Progenitor cell of endocrine pancreas (in vitro differentiated cells): ENCODE results near the gene ORAI2. TPM values are rescaled to one million over a fixed set of nuclear protein-coding genes. Genes with fewer than 3 reads are reported as not detected.

ENCODE experiments used
- DNase-seq: peaks from one replicate; pipeline ENCODE4 v3.0.0; 2021; ENCODE audit warnings: low spot score; ENCODE audit not compliant: unreplicated experiment
- H3K27ac Mint-ChIP-seq: 2 replicates; pipeline ENCODE4 v1.8.0; 2021; ENCODE audit warnings: mild to moderate bottlenecking, moderate library complexity, mixed read lengths
- H3K27me3 Mint-ChIP-seq: 2 replicates; pipeline ENCODE4 v1.8.0; 2021; ENCODE audit warnings: mixed read lengths
- H3K36me3 Mint-ChIP-seq: 2 replicates; pipeline ENCODE4 v1.8.0; 2022; ENCODE audit warnings: mixed read lengths; ENCODE audit not compliant: insufficient read depth
- H3K4me1 Mint-ChIP-seq: 2 replicates; pipeline ENCODE4 v1.8.0; 2021; ENCODE audit warnings: low read depth, mixed read lengths
- H3K4me3 Mint-ChIP-seq: 2 replicates; pipeline ENCODE4 v1.8.0; 2021; ENCODE audit warnings: low read depth, mild to moderate bottlenecking, moderate library complexity, mixed read lengths
- H3K9me3 Mint-ChIP-seq: 2 replicates; pipeline ENCODE4 v1.8.0; 2021; ENCODE audit warnings: low read depth, mixed read lengths
- total RNA-seq: library from RNA; stranded (reverse); gene quantifications from 2 replicates; pipeline ENCODE4 v1.2.1, GENCODE V29; 2021
- TF ChIP-seq, protein P1 (sequence below): fragments of 200-600 bp; sonication (generic); IDR thresholded peaks from one replicate; pipeline ENCODE4 v1.5.0; 2021; ENCODE audit warnings: antibody characterized with exemption, mild to moderate bottlenecking; ENCODE audit not compliant: unreplicated experiment

ORAI2 gene
- total RNA-seq, 1 donor from 2014 or later: 41.8 TPM

DNA sequence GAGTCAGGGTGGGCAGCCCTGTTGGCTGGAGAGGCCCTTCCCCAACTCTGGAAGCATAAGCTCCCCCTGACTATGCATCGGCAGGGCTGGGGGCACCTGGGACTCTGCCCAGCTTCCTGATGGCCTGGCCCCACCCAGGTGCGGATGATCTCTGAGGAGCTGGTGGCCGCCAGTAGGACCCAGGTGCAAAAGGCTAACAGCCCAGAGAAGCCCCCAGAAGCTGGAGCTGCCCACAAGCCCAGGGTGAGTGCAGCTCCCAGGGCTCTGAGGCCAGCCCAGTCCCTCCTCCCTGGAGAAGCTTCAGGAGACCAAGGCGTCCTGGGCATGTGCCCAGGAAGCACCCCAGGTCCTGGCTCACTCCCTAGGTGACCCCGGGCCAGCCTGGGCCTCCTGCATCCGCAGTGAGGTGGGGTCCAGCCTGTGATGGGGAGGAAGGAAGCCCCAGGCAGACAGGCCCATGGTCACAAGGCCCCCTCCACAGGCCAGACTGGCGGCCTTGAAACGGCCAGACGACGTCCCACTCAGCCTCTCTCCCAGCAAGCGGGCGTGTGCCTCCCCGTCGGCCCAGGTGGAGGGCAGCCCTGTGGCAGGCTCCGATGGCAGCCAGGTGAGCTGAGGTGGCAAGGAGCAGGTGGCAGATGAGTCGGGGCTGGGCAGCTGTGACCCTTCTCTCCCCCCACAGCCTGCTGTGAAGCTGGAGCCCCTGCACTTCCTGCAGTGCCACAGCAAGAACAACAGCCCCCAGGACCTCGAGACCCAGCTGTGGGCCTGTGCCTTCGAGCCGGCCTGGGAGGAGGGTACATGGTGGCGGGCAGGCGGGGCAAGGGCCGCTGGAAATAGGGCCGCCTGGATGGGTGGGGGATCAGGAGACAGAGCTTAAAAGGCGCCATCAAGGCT lies 34.5 kb downstream of the ORAI2 start:
- H3K4me3 Mint-ChIP-seq: no peak overlapping the region

DNA sequence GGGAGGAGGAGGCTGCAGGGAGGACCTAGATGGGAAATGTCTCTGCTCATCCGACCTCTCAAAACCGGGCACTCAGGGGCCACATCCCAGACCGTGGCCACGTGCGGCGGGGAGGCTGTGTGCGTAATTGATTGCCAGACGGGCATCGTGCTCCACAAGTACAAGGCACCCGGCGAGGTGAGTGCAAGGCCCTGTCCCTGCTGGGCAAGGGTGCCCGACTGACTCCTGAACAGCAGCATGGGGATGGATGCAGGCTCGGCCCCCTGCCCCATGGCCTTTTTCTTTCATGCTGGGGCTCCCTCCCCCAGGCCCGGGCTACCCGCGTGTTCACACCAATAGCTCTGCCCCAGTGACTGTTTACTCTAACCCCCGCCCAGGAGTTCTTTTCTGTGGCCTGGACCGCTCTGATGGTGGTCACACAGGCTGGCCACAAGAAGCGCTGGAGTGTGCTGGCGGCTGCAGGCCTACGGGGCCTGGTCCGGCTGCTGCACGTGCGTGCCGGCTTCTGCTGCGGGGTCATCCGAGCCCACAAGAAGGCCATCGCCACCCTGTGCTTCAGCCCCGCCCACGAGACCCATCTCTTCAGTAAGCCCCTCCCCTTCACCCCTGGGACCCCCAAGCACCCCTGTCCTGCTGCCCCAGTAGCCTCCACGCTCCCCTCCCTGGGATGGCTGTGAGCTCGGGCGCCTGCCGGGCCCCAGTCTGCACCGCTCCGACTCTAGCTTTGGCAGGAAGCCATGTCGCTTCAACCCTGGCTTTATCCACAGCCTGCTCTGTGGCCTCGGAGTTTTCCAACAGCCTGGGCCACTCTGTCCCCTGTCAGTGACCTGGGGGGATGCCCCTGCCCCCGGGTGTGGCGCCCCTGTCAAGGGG lies 35.3 kb downstream of the ORAI2 start:
- Mint-ChIP-seq H3K27me3 (no peaks in the 10 kb centered on the region), H3K4me1 (peaks cover 11% of the 10 kb centered on the region), H3K27ac (no peak overlapping the region), H3K9me3 (no peaks in the 10 kb centered on the region), H3K36me3 (peaks cover 5% of the 10 kb centered on the region), H3K4me3 (no peak overlapping the region)
- DNase-seq: no peak
- TF ChIP-seq, protein P1, sequence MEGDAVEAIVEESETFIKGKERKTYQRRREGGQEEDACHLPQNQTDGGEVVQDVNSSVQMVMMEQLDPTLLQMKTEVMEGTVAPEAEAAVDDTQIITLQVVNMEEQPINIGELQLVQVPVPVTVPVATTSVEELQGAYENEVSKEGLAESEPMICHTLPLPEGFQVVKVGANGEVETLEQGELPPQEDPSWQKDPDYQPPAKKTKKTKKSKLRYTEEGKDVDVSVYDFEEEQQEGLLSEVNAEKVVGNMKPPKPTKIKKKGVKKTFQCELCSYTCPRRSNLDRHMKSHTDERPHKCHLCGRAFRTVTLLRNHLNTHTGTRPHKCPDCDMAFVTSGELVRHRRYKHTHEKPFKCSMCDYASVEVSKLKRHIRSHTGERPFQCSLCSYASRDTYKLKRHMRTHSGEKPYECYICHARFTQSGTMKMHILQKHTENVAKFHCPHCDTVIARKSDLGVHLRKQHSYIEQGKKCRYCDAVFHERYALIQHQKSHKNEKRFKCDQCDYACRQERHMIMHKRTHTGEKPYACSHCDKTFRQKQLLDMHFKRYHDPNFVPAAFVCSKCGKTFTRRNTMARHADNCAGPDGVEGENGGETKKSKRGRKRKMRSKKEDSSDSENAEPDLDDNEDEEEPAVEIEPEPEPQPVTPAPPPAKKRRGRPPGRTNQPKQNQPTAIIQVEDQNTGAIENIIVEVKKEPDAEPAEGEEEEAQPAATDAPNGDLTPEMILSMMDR: no peak

More for the DNA sequence above, 34.5 kb downstream of the ORAI2 start:
- H3K36me3 Mint-ChIP-seq: peaks cover 5% of the 10 kb centered on the region
- H3K9me3 Mint-ChIP-seq: no peaks in the 10 kb centered on the region
- no peak overlapping the region for H3K27ac Mint-ChIP-seq
- no peak for DNase-seq
- peaks cover 12% of the 10 kb centered on the region for H3K4me1 Mint-ChIP-seq
- no peaks in the 10 kb centered on the region for H3K27me3 Mint-ChIP-seq
- TF ChIP-seq, protein P1: no peak

GRCh38 chr7:102469351-102469971 lies 36.1 kb downstream of the ORAI2 start:
- Mint-ChIP-seq H3K4me3 (no peak overlapping the region), H3K27me3 (no peaks in the 10 kb centered on the region), H3K36me3 (peaks cover 5% of the 10 kb centered on the region), H3K4me1 (peaks cover 4% of the 10 kb centered on the region), H3K9me3 (no peaks in the 10 kb centered on the region), H3K27ac (no peak overlapping the region)
- no peak for DNase-seq
- TF ChIP-seq, protein P1: no peak

DNA sequence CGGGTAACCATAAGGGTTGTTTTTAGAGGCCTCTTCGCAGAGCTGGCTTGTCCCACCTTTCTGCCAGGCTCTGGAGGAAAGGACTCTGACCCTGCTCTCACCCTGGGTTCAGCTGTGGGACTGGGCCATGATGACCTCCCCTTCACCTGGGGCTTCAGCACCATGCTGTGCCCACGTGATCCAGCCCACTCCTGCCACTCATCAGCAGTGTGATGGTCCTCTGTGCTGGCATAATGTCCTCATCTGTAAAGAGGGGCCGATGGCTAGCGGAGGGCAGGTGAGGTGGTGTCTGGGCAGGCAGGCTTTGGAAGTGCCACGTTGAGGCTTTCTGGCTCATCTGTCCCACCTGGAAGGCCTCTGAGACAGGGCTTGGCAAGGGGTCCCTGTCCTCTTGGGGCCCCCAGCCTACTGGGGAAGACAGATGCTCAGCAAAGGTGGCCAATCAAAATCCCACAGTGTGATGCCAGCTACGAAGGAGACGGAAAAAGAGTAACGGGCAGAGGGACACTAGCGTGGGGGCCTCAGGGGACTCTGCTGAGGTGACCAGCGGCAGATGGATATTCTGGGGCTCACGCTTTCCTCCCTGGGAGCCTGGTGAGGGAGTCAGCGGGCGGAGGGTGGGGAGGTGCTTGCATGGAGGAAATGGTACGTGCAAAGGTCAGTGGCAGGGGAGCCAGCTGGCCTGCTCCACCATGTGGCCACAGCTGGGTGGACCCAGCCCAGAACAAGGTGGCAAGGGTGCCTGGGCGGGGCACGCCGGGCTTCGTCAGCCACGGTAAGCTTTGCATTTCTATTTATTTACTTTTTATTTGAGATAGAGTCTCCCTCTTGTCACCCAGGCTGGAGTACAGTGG lies 36.8 kb downstream of the ORAI2 start:
- Mint-ChIP-seq H3K4me1 (peaks cover 4% of the 10 kb centered on the region), H3K36me3 (peaks cover 5% of the 10 kb centered on the region), H3K27me3 (no peaks in the 10 kb centered on the region), H3K27ac (no peak overlapping the region), H3K4me3 (no peak overlapping the region), H3K9me3 (no peaks in the 10 kb centered on the region)
- no peak for DNase-seq
- TF ChIP-seq, protein P1: no peak
